DOHH2 (cell line): ENCODE results near the gene NR2F1-AS1.

Experiments used
- CTCF ChIP-seq: fragments of 200-600 bp; sonication (generic); IDR thresholded peaks from one replicate; pipeline ENCODE4 v1.5.1; 2014; ENCODE audit warnings: antibody characterized with exemption, mild to moderate bottlenecking, low read depth, low read length; ENCODE audit not compliant: poor library complexity, severe bottlenecking
- EZH2phosphoT487 ChIP-seq: fragments of 200-600 bp; sonication (generic); IDR thresholded peaks from 2 replicates; pipeline ENCODE4 v1.6.1; 2017; ENCODE audit warnings: borderline replicate concordance, mild to moderate bottlenecking, antibody characterized with exemption, low read length, moderate library complexity, mixed read lengths

GRCh38 chr5:93417490-93417889, 163.5 kb downstream of the NR2F1-AS1 start:
- TF ChIP-seq CTCF: no peak
- TF ChIP-seq EZH2phosphoT487: no peak
